HL-60/S4 (cell line): ENCODE data around the gene SNX13.

Experiments
- in situ Hi-C: fragments of 300-500 bp; cut with MboI; formaldehyde crosslinking; loops from 2 replicates; pipeline ENCODE4 v1.14.3; 2022; ENCODE audit warnings: low sequenced_read_pairs

SNX13 gene, protein sequence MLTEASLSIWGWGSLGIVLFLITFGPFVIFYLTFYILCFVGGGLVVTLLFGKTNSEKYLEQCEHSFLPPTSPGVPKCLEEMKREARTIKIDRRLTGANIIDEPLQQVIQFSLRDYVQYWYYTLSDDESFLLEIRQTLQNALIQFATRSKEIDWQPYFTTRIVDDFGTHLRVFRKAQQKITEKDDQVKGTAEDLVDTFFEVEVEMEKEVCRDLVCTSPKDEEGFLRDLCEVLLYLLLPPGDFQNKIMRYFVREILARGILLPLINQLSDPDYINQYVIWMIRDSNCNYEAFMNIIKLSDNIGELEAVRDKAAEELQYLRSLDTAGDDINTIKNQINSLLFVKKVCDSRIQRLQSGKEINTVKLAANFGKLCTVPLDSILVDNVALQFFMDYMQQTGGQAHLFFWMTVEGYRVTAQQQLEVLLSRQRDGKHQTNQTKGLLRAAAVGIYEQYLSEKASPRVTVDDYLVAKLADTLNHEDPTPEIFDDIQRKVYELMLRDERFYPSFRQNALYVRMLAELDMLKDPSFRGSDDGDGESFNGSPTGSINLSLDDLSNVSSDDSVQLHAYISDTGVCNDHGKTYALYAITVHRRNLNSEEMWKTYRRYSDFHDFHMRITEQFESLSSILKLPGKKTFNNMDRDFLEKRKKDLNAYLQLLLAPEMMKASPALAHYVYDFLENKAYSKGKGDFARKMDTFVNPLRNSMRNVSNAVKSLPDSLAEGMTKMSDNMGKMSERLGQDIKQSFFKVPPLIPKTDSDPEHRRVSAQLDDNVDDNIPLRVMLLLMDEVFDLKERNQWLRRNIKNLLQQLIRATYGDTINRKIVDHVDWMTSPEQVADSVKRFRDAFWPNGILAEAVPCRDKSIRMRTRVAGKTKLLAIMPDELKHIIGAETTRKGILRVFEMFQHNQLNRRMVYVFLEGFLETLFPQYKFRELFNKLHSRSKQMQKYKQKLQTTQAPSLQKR

DNA sequence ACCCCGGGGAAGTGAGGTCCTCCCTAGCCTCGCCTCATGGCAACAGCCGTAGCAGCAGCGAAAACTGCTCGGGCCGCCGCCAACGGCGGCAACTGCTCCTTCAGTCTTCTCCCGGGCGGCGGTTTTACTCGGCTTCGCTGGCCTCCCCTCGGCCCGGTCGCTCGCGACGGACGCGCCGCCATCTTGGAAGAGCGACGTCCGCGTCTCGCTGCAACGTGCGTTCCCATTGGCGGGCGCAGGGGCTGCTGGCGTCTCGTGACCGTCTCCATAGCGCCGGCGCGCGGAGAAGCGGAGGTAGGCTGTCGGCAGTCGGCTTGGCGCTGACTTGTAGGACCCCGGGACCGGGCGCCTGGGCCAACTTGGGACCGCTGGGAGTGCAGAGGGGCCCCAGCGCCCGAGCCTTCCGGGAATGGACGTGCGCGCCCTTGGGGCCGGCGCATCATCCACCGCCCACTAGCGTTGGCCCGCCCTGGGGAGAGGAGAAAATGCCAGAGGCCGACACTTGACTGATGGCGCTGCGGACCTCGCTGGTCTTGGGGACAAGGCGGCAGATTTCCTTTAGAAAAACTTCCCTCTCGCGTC, at the start of gene SNX13:
Gene SNX13, minus strand, starts transcription at position 193 of the 582 bp plus-strand sequence. CDS start 199 bp downstream, outside the sequence.
- in situ Hi-C loops, result no loop called here

DNA sequence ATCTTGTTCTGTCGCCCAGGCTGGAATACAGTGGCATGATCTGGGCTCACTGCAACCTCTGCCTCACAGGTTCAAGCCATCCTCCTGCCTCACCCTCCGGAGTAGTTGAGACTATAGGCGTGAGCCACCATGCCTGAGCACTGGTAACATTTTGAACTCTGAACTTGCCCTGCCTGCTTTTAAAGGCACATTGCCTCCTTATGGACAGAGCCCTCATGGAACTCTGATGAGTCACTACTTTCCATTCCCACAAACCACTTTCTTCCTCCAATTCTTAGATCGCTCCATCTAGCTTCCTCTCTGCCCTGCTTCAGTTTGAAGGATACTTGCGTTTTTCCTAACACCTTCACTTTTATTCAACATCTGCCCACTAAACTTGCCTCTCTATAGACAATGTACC, 49.3 kb upstream of the SNX13 start:
- in situ Hi-C loops, result no loop called here

- in situ Hi-C loops, result no loop called here
Observed at GRCh38 chr7:17988858-17989257, 48.6 kb upstream of the SNX13 start.

- in situ Hi-C loops, result no loop called here
Observed at GRCh38 chr7:17988141-17988540, 47.8 kb upstream of the SNX13 start.

- in situ Hi-C loops, result no loop called here
Observed at GRCh38 chr7:17986851-17987250, 46.6 kb upstream of the SNX13 start.

DNA sequence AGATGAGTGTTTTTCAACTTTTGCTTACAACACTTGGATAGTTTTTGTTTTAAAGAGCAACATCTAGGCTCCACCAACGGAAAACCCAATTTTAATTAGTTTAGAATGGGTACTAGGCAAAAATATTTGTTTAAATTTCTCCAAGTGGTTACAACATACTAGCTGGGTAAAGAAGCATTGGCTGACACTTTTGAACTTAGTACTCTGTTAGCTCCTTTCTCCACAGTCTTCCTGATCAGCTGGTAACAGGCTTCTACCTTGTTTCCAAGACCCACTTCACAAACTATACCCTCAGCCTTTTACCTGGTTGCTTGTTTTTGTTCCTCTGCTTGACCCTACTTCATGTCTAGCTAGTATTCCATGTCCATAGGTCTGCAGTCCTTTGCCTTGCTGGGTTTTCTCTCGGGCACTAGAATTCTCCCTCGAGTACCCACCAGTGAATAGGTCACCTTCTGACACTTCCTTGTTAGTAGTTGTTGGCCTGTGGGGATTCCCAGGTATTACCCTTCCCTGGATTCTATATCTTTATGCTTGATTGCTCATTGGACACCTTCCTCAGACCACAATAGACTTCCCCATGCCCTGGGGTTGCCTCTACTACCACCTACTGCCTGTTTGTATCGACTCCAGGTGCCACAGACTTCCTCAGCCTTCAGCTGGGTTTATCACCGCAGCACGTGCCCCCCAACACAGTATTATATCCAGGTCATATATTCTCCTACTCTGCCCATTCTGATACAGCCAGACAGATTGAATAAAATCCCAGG, 45.4 kb upstream of the SNX13 start:
- in situ Hi-C loops, result no loop called here

GRCh38 chr7:17984288-17984687, 44.0 kb upstream of the SNX13 start:
- in situ Hi-C loops, result no loop called here

GRCh38 chr7:17983221-17984062, 43.1 kb upstream of the SNX13 start:
- in situ Hi-C loops, result no loop called here

DNA sequence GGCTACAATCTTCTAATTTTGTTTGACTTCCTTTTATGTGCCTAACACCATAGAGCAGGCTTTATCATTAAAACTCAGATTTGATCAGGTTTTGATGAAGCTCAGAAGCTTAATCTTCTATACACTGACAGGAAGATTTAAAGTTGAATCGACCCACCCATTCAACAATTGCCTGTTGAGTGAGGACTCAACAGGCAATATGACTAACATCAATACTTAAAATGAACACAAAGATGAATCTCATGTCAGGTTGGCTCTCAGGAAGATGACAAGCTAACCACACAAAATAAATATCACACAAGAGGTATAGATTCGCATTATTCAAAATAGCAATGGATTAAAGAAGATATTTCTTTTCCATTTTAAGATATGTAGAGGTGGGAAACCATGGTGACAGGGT, 36.7 kb upstream of the SNX13 start:
- in situ Hi-C loops, result no loop called here

DNA sequence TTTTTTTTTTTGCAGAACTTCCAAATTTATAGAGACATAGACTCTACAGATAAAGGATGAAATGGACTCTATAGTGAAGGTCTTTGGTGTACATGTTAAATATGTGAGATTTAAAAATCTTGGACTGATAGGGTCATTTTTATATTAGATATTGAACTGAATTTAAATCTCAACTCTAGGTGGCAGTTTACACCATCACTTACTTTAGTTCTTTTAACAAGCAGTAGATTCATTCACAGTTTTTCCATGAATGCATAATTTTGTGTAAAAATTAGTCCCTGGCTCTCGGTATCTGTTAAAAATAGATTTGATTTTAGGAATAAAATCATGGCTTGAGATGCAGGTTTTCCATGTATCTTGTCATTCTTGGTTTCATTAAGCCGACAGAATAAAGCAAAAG, 31.1 kb upstream of the SNX13 start:
- in situ Hi-C loops, result no loop called here

DNA sequence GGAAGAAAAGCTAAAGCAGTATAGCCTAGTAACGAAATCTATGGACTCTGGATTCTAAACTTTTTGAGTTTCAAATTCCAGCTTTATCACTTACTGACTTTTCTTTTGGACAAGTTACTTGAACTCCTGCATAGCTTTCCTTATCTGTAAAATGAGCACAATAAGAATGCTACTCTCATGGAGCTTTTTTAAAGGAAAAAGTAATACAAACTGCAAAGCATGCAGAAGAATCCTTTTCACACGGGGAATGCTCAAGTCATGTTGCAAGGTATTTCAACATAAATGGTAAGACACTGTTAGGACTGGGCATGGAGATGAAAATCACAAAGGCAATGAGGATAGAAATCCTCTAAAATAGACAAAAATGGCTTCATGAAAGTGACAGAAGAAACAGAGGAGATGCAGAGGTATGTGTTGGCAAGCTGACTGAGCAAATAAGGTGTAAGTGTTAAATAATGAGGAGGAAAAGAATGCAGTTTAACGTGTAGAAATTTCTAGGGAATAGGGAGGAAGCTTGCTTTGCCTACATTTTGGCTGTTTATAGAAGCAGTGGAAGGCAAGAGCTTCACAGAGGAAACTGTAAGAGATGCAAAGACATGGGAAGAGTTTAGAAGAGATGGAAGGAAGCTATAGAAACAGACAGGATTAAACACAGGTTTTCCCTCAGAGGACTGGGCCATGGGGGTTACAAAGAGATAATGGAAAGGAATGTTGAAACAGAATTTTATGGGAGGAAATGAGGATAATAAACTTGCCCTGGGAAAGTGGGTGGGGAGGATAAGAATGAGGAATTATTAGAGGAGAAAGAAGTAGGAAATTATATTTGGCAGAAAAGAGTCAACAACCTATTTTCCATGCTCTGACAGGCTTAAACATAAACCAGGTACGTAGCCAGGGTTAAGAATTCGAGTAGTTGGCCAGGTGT, 28.8 kb upstream of the SNX13 start:
- in situ Hi-C loops, result no loop called here

- in situ Hi-C loops, result no loop called here
Observed at GRCh38 chr7:17966706-17967105, 26.4 kb upstream of the SNX13 start.

GRCh38 chr7:17965603-17966002, 25.3 kb upstream of the SNX13 start:
- in situ Hi-C loops, result no loop called here

GRCh38 chr7:17963281-17963680, 23.0 kb upstream of the SNX13 start:
- in situ Hi-C loops, result no loop called here

DNA sequence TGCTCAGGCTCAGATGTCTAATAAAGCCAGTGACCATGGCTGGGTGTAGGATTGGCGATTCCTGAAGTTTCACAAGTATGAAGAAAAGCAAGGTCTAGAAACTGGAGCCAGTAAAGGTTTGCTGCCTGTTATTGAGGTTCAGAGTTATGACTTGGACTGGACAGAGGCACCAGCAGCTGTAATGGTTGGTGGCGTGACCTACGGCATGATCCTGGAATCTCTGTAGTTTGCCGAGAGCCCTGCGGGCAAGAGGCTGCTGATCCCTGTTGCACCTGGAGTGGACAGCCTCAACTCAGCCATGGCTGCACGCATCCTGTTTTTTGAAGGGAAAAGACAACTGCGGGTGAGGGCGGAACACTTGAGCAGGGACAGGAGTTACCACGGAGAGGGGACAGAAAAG, 22.4 kb upstream of the SNX13 start:
- in situ Hi-C loops, result no loop called here

GRCh38 chr7:17957871-17958270, 17.6 kb upstream of the SNX13 start:
- in situ Hi-C loops, result no loop called here

- in situ Hi-C loops, result no loop called here
Observed at GRCh38 chr7:17952387-17952786, 12.1 kb upstream of the SNX13 start.

DNA sequence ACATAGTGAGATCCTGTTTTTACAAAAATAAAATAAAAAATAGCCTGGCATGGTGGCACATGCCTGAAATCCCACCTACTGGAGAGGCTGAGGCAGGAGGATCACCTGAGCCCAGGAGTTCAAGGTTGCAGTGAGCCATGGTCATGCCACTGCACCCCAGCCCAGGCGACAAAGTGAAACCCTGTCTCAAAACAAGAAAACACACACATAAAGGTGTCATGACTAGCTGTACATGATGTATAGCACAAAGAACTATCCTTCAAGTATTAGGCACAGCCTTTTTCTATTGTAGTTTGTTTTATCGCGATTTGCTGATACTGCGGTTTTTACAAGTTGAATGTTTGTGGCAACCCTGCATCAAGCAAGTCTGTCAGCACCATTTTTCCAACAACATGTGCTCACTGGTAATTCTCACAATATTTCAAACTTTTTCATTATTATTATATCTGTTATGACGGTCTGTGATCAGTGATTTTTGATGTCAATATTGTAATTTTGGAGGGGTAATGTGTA, 11.5 kb upstream of the SNX13 start:
- in situ Hi-C loops, result no loop called here
